WTC11 (cell line): ENCODE measurements around the gene MRPL40. TPM values are rescaled to one million over a fixed set of nuclear protein-coding genes. Genes with fewer than 3 reads are reported as not detected.
"Not testable (repeated sequence)": the region's sequence is repeated elsewhere in the genome, so short reads cannot be mapped to it uniquely, and the experiment has no call there.

Experiments
- ATAC-seq: fragments of 200-7000 bp; cut with Tn5 transposase; 2 replicates; pipeline ENCODE4 v1.10.0; 2021; ENCODE audit warnings: mild to moderate bottlenecking, moderate library complexity
- CTCF ChIA-PET: fragments of 300-600 bp; sonication (Branson Sonifier 250); formaldehyde crosslinking; loops from one replicate; lab custom pipeline; 2021; ENCODE audit warnings: antibody characterized with exemption; lab: Charles Lee
- POLR2A ChIA-PET: fragments of 350-600 bp; sonication (Branson Sonifier 250); formaldehyde crosslinking; loops from one replicate; lab custom pipeline; 2021; ENCODE audit warnings: antibody characterized with exemption; lab: Charles Lee
- DNase-seq: peaks from one replicate; pipeline ENCODE4 v3.0.0; 2021; ENCODE audit warnings: low spot score
- H3K27ac Mint-ChIP-seq: 2 replicates; pipeline ENCODE4 v1.8.0; 2021; ENCODE audit warnings: mixed read lengths
- H3K27me3 Mint-ChIP-seq: 2 replicates; pipeline ENCODE4 v1.8.0; 2021; ENCODE audit warnings: low read depth, mild to moderate bottlenecking, moderate library complexity, mixed read lengths
- H3K36me3 Mint-ChIP-seq: 2 replicates; pipeline ENCODE4 v1.8.0; 2021; ENCODE audit warnings: mixed read lengths
- H3K4me1 Mint-ChIP-seq: 2 replicates; pipeline ENCODE4 v1.8.0; 2022; ENCODE audit warnings: mixed read lengths
- H3K4me3 Mint-ChIP-seq: 2 replicates; pipeline ENCODE4 v1.8.0; 2021; ENCODE audit warnings: mild to moderate bottlenecking, moderate library complexity, mixed read lengths
- H3K9me3 Mint-ChIP-seq: 2 replicates; pipeline ENCODE4 v1.8.0; 2021; ENCODE audit warnings: mixed read lengths
- ATF1 ChIP-seq: sonication (generic); formaldehyde crosslinking; IDR thresholded peaks from 2 replicates; pipeline ENCODE4 v1.8.1; 2023; ENCODE audit warnings: mild to moderate bottlenecking, moderate library complexity, missing genetic modification reagents
- ATF3 ChIP-seq: sonication (generic); formaldehyde crosslinking; conservative IDR thresholded peaks from 2 replicates; pipeline ENCODE4 v1.8.1; 2022; ENCODE audit warnings: mild to moderate bottlenecking, missing genetic modification reagents
- ATF6 ChIP-seq: sonication (generic); formaldehyde crosslinking; IDR thresholded peaks from 2 replicates; pipeline ENCODE4 v1.8.1; 2023; ENCODE audit warnings: mild to moderate bottlenecking, missing genetic modification reagents
- CREM ChIP-seq: sonication (generic); formaldehyde crosslinking; IDR thresholded peaks from 2 replicates; pipeline ENCODE4 v1.8.1; 2022; ENCODE audit warnings: mild to moderate bottlenecking, missing genetic modification reagents, moderate library complexity
- E2F1 ChIP-seq: sonication (generic); formaldehyde crosslinking; IDR thresholded peaks from 2 replicates; pipeline ENCODE4 v1.8.0; 2022; ENCODE audit warnings: mild to moderate bottlenecking, missing genetic modification reagents
- FOXP4 ChIP-seq: sonication (generic); formaldehyde crosslinking; IDR thresholded peaks from 2 replicates; pipeline ENCODE4 v1.8.0; 2022; ENCODE audit warnings: mild to moderate bottlenecking, missing genetic modification reagents
- HMGA2 ChIP-seq: fragments of 250-450 bp; sonication (Bioruptor Pico); IDR thresholded peaks from 2 replicates; pipeline ENCODE4 v1.4.0; 2021; ENCODE audit warnings: mild to moderate bottlenecking, moderate library complexity
- NR1H2 ChIP-seq: sonication (generic); formaldehyde crosslinking; IDR thresholded peaks from 2 replicates; pipeline ENCODE4 v1.9.0; 2021; ENCODE audit warnings: mild to moderate bottlenecking, moderate library complexity, missing genetic modification reagents
- NR3C1 ChIP-seq: sonication (generic); formaldehyde crosslinking; conservative IDR thresholded peaks from 2 replicates; pipeline ENCODE4 v1.8.1; 2023; ENCODE audit warnings: low read depth, mild to moderate bottlenecking, missing genetic modification reagents
- SMAD4 ChIP-seq: sonication (generic); formaldehyde crosslinking; IDR thresholded peaks from 2 replicates; pipeline ENCODE4 v1.8.0; 2022; ENCODE audit warnings: mild to moderate bottlenecking, missing genetic modification reagents
- SP1 ChIP-seq: sonication (generic); formaldehyde crosslinking; conservative IDR thresholded peaks from 2 replicates; pipeline ENCODE4 v1.8.1; 2022; ENCODE audit warnings: missing genetic modification reagents
- TEAD1 ChIP-seq: sonication (generic); formaldehyde crosslinking; IDR thresholded peaks from 2 replicates; pipeline ENCODE4 v1.8.0; 2022; ENCODE audit warnings: mild to moderate bottlenecking, missing genetic modification reagents
- ZNF671 ChIP-seq: fragments of 250-450 bp; sonication (Bioruptor Pico); IDR thresholded peaks from 2 replicates; pipeline ENCODE4 v1.8.0; 2021; ENCODE audit warnings: mild to moderate bottlenecking
- total RNA-seq: library from RNA; stranded (reverse); gene quantifications from 3 replicates; pipeline ENCODE4 v1.2.3, GENCODE V29; 2021
- TF ChIP-seq, protein P1 (sequence below): fragments of 250-450 bp; sonication (Bioruptor Pico); IDR thresholded peaks from 2 replicates; pipeline ENCODE4 v1.9.0; 2021; ENCODE audit warnings: mild to moderate bottlenecking
- TF ChIP-seq, protein P2 (sequence below): fragments of 250-450 bp; sonication (Bioruptor Pico); IDR thresholded peaks from 2 replicates; pipeline ENCODE4 v2.1.2; 2022; ENCODE audit warnings: mild to moderate bottlenecking, moderate library complexity

Gene MRPL40
- total RNA-seq, 1 experiment from 2014 or later, result 19.2 TPM

DNA sequence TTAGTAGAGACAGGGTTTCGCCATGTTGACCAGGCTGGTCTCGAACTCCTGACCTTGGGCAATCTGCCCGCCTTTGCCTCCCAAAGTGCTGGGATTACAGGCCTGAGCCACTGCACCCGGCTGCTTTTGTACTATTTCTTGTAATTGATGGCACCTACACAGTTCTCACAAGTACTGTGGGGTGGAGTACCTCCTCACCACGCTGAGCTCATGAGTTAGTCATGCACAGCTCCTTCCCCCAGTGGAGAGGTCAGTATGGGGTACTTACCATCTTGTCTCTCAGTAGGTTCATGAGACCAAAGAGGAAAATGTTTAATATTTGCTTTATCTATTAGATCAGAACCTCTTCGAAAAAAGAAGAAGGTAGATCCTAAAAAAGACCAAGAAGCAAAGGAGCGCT, 2.1 kb downstream of the MRPL40 start (continued):
- TF ChIP-seq NR1H2 (CRISPR knock-in tag), result no peak
- no peak for TF ChIP-seq SMAD4
- no peak for TF ChIP-seq ATF3 (CRISPR knock-in tag)
- no peak for TF ChIP-seq TEAD1 (CRISPR knock-in tag)
- no peak for TF ChIP-seq SP1
- no peak for TF ChIP-seq E2F1

DNA sequence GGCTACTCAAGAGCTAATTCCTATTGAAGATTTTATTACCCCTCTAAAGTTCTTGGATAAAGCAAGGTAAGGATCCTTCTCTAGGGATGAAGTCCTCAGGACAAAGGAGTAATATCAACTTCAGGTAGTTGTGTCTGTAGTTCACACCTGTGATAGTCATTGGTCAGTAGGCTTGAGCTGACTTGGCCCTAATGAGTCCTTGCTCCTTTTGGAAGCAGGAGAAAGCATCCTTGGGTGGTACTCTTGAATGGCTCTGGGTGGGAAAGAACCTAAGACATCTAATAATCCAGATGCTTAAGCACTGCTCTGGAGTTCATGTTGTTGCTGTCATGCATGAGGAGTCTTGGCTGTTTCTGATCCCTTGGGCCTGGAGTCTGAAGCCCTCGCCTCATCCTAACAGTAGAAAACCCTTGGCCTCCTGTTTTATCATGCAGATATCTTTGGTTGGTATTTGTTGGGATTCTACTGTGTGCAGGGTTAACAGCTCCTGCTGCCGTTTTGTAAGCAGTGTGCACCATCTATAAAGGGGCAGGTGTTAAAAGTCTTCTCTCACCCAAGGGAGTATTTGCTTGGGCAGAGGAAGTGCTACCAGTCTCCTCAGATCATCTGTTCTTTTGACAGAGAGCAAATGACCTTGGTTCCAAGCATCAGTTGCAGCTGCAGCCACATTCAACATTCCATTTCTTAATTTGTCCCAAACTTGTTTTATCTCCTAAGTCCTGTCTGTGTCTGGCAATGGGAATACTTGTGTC, 2.7 kb downstream of the MRPL40 start:
- CTCF ChIA-PET, result interaction anchor here (1.5 kb wide), 1 partner anchor 206 kb away, joined by 3 read pairs; no protein-coding TSS in a partner anchor
- peaks cover 9% of the 10 kb centered on the region for H3K36me3 Mint-ChIP-seq
- POLR2A ChIA-PET, result no interaction called here
- DNase-seq (no peak), ATAC-seq (no peak)
- H3K4me3 Mint-ChIP-seq, result no peak overlapping the region
- TF ChIP-seq, protein P1, sequence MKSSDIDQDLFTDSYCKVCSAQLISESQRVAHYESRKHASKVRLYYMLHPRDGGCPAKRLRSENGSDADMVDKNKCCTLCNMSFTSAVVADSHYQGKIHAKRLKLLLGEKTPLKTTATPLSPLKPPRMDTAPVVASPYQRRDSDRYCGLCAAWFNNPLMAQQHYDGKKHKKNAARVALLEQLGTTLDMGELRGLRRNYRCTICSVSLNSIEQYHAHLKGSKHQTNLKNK (CRISPR knock-in tag), result no peak
- no peak for TF ChIP-seq ATF6 (CRISPR knock-in tag)
- TF ChIP-seq HMGA2 (CRISPR knock-in tag), result no peak
- no peak for TF ChIP-seq ATF1 (CRISPR knock-in tag)
- TF ChIP-seq, protein P2, sequence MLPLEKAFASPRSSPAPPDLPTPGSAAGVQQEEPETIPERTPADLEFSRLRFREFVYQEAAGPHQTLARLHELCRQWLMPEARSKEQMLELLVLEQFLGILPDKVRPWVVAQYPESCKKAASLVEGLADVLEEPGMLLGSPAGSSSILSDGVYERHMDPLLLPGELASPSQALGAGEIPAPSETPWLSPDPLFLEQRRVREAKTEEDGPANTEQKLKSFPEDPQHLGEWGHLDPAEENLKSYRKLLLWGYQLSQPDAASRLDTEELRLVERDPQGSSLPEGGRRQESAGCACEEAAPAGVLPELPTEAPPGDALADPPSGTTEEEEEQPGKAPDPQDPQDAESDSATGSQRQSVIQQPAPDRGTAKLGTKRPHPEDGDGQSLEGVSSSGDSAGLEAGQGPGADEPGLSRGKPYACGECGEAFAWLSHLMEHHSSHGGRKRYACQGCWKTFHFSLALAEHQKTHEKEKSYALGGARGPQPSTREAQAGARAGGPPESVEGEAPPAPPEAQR (CRISPR knock-in tag), result no peak
- TF ChIP-seq FOXP4 (CRISPR knock-in tag), result no peak
- no peak for TF ChIP-seq TEAD1 (CRISPR knock-in tag)
- no peak for TF ChIP-seq CREM (CRISPR knock-in tag)
- TF ChIP-seq ATF3 (CRISPR knock-in tag), result no peak
- TF ChIP-seq NR3C1, result no peak
- no peak for TF ChIP-seq ZNF671 (CRISPR knock-in tag)
- no peaks in the 10 kb centered on the region for H3K9me3 Mint-ChIP-seq
- H3K27ac Mint-ChIP-seq, result no peak overlapping the region
- peaks cover 13% of the 10 kb centered on the region for H3K4me1 Mint-ChIP-seq
- no peaks in the 10 kb centered on the region for H3K27me3 Mint-ChIP-seq

DNA sequence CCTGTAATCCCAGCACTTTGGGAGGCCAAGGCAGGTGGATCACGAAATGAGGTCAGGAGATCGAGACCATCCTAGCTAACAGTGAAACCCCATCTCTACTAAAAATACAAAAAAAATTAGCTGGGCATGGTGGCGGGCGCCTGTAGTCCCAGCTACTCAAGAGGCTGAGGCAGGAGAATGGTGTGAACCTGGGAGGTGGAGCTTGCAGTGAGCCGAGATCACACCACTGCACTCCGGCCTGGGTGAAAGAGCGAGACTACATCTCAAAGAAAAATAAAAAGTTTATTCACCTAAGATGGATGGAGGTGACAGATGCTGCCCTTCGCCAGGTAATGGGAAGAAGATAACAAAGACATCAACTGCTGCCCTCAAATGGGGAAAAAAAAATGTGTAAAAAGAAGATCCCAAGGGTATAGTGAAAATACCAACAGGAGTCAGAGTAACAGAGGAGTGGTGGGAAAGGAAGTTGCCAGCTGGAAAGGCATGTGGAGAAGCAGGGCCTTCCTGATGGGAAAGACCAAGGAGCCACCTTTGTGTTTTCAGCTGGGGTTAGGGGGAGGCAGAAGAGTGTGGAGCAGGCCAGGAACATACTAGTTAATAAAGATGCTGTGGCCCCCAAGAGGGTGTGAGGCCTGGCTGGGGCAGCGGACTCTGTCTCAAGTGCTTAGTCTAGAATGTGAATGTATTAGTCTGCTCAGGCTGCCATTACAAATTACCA, 4.3 kb downstream of the MRPL40 start:
- H3K27ac Mint-ChIP-seq, H3K36me3 Mint-ChIP-seq, CTCF ChIA-PET, DNase-seq, ATAC-seq, H3K9me3 Mint-ChIP-seq, POLR2A ChIA-PET, H3K4me1 Mint-ChIP-seq, H3K27me3 Mint-ChIP-seq, H3K4me3 Mint-ChIP-seq: not testable (repeated sequence)
